HCT116 (cell line): ENCODE measurements around the gene CTIF.

Experiments used
- CEBPB ChIP-seq: IDR thresholded peaks from 2 replicates; pipeline ENCODE4 v1.6.1; 2012; ENCODE audit warnings: low read depth
- EZH2 ChIP-seq: fragments of 200-600 bp; sonication (generic); IDR thresholded peaks from 2 replicates; pipeline ENCODE4 v1.6.1; 2017; ENCODE audit warnings: antibody characterized with exemption, mixed run types
- FOSL1 ChIP-seq: IDR thresholded peaks from 2 replicates; pipeline ENCODE4 v1.6.1; 2012; ENCODE audit warnings: low read depth
- MAX ChIP-seq: IDR thresholded peaks from 2 replicates; pipeline ENCODE4 v1.6.1; 2012
- POLR2AphosphoS5 ChIP-seq: IDR thresholded peaks from 2 replicates; pipeline ENCODE4 v1.6.1; 2011; ENCODE audit warnings: mild to moderate bottlenecking, low read depth, low read length, moderate library complexity
- RAD21 ChIP-seq: IDR thresholded peaks from 2 replicates; pipeline ENCODE4 v1.6.1; 2012; ENCODE audit warnings: low read depth, mild to moderate bottlenecking
- YY1 ChIP-seq: IDR thresholded peaks from 2 replicates; pipeline ENCODE4 v1.6.1; 2011; ENCODE audit warnings: low read length, low read depth, moderate library complexity, mild to moderate bottlenecking; ENCODE audit not compliant: insufficient replicate concordance; ENCODE audit errors: extremely low read depth
- ZFX ChIP-seq: fragments of 450-650 bp; IDR thresholded peaks from 2 replicates; pipeline ENCODE4 v1.6.1; 2017
- TF ChIP-seq, protein P1 (sequence below), 3 experiments: fragments of 200-600 bp in 1 of 3; sonication (generic) in 1 of 3; IDR thresholded peaks in 2 of 3; conservative IDR thresholded peaks in 1 of 3; 2 replicates each; pipeline ENCODE4 v1.5.1; 2012 to 2017; ENCODE audit warnings: low read depth in 2 of 3, low read length in 2 of 3, antibody characterized with exemption in 1 of 3, borderline replicate concordance in 1 of 3, control low read depth in 1 of 3, mild to moderate bottlenecking in 1 of 3, mixed read lengths in 1 of 3, mixed run types in 1 of 3, moderate library complexity in 1 of 3; ENCODE audit not compliant: insufficient read depth in 1 of 3

DNA sequence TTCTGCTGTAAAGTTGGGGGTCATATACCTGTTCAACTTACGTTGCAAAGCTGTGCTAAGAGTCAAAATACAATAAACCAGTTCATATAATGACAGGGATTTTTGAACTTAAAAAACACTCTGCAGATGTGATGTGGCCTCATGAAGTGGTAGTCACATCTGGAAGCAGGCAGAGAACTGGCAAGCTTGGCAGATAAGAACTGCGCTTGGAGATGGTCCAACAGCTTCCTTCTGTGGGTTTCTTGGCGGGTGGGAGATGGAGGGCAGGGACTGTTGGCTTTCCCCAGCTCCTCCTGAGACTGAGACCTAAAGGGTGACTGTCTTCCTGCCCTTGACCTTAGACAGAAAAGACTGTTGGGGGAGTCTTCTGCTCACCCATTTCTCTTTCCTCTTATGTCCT lies 140.4 kb downstream of the CTIF start:
- no peak for TF ChIP-seq EZH2
- TF ChIP-seq YY1: no peak
- TF ChIP-seq ZFX: no peak
- TF ChIP-seq RAD21: no peak
- TF ChIP-seq POLR2AphosphoS5: no peak
- no peak for TF ChIP-seq CEBPB
- no peak for TF ChIP-seq FOSL1
- no peak for TF ChIP-seq MAX
- TF ChIP-seq, protein P1, sequence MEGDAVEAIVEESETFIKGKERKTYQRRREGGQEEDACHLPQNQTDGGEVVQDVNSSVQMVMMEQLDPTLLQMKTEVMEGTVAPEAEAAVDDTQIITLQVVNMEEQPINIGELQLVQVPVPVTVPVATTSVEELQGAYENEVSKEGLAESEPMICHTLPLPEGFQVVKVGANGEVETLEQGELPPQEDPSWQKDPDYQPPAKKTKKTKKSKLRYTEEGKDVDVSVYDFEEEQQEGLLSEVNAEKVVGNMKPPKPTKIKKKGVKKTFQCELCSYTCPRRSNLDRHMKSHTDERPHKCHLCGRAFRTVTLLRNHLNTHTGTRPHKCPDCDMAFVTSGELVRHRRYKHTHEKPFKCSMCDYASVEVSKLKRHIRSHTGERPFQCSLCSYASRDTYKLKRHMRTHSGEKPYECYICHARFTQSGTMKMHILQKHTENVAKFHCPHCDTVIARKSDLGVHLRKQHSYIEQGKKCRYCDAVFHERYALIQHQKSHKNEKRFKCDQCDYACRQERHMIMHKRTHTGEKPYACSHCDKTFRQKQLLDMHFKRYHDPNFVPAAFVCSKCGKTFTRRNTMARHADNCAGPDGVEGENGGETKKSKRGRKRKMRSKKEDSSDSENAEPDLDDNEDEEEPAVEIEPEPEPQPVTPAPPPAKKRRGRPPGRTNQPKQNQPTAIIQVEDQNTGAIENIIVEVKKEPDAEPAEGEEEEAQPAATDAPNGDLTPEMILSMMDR (IDR thresholded peaks at IDR 0.05 in 2 of 3, conservative IDR thresholded peaks at IDR 0.05 in 1 of 3; ENCODE audit: borderline replicate concordance in 1 of 3, insufficient read depth in 1 of 3, low read depth in 2 of 3, low read length in 2 of 3): no peak
